CD4-positive, alpha-beta T cell treated with Interleukin-15 for 1 hour (primary cell): ENCODE results near the gene HRC.
"Not testable (repeated sequence)": the region's sequence is repeated elsewhere in the genome, so short reads cannot be mapped to it uniquely, and the experiment has no call there.

ENCODE experiments used
- DNase-seq: peaks from one replicate; pipeline ENCODE4 v3.0.0-alpha.2; 2020

HRC gene, protein sequence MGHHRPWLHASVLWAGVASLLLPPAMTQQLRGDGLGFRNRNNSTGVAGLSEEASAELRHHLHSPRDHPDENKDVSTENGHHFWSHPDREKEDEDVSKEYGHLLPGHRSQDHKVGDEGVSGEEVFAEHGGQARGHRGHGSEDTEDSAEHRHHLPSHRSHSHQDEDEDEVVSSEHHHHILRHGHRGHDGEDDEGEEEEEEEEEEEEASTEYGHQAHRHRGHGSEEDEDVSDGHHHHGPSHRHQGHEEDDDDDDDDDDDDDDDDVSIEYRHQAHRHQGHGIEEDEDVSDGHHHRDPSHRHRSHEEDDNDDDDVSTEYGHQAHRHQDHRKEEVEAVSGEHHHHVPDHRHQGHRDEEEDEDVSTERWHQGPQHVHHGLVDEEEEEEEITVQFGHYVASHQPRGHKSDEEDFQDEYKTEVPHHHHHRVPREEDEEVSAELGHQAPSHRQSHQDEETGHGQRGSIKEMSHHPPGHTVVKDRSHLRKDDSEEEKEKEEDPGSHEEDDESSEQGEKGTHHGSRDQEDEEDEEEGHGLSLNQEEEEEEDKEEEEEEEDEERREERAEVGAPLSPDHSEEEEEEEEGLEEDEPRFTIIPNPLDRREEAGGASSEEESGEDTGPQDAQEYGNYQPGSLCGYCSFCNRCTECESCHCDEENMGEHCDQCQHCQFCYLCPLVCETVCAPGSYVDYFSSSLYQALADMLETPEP

DNA sequence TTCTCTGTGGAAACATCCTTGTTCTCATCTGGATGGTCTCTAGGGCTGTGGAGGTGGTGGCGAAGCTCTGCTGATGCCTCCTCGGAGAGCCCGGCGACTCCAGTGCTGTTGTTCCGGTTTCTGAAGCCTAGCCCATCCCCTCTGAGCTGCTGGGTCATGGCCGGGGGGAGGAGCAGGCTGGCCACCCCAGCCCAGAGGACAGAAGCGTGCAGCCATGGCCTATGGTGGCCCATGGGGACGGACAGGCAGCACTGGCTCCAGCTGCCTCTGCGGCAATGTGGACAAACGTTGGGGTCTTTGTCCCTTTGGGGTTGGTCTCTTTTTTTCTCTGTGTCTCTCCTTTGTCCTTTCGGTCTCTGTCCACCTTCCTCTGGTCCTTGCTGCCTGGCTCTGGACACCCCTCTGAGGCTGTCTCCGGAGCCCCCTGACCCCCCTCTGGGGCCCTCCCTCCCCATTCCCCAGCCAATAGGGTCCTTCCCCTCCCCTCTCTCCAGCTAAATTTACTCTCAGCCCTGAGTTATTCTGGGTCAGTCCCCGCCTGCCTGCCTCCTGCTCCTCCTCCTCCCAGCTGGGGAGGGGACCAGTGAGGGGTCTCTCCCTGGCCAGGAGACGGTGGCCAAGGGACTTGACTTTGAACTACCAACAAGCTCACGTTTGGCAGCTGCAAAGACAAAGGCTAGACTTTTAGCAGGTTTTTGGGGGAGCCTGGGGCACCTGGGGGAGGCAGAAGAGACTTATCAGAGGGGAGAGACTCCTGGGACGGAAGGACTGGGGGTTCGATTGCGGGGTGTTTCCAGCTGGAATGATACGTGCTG, at the start of gene HRC:
Gene HRC, minus strand, starts transcription at position 392 of the 815 bp plus-strand sequence. Its CDS starts 159 bp downstream, at position 233.
- no peak for DNase-seq

DNA sequence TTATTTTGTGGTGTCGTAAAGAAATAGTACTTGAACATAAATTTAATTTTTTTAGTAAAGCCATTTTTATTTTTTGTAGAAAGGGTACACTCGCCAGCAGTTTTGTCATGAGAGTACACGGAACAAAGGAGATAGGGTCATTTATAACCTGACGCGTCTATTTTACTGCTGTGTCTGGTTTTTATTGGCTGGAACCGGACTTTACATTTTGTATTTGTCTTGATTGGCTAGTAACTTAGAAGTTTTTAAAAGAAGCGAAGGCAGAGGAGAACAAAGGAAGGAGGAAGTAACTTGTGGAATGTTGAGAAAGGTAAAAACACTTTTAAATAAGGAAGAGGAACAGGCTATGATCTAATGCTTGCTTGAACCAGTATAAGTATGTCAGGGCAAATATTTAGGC, 45.8 kb upstream of the HRC start:
- no peak for DNase-seq

DNA sequence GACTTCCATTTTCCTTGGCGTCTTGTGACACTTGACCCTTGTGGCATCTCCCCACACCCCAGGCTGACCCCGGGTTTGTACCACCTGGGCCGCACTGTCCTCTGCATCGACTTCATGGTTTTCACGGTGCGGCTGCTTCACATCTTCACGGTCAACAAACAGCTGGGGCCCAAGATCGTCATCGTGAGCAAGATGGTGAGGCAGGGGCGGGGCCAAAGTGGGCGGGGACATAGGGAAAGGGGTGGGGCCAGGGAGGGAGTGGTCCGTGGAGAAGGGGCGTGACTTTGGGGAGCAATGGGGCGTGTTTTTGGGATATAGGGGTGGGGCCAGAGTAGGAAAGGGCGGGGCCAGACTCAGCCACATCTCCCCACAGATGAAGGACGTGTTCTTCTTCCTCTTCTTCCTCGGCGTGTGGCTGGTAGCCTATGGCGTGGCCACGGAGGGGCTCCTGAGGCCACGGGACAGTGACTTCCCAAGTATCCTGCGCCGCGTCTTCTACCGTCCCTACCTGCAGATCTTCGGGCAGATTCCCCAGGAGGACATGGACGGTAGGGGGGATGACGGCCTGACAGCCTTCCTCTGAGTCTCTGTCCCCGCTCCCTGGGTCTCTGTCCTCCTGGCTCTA, 45.2 kb upstream of the HRC start:
- no peak for DNase-seq

DNA sequence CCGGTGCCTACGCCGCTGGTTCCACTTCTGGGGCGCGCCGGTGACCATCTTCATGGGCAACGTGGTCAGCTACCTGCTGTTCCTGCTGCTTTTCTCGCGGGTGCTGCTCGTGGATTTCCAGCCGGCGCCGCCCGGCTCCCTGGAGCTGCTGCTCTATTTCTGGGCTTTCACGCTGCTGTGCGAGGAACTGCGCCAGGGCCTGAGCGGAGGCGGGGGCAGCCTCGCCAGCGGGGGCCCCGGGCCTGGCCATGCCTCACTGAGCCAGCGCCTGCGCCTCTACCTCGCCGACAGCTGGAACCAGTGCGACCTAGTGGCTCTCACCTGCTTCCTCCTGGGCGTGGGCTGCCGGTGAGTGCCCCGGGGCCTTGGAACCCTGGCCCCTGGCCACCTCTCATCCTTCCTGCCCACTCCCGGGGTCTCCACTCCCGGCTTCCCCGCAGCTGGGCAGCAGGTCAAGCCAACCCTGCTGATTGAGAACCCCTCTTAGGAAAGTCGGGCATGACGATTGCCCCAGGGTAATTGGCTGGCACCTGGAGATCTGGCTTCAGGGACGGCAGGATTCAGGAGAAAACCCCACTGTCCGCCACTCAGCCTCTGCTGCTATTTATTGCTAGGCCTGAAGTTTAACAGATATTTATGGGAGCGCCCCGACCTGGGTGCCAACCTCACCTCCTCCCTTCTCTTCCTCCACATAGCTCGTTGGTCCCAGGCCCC, 41.5 kb upstream of the HRC start:
- DNase-seq = no peak

DNA sequence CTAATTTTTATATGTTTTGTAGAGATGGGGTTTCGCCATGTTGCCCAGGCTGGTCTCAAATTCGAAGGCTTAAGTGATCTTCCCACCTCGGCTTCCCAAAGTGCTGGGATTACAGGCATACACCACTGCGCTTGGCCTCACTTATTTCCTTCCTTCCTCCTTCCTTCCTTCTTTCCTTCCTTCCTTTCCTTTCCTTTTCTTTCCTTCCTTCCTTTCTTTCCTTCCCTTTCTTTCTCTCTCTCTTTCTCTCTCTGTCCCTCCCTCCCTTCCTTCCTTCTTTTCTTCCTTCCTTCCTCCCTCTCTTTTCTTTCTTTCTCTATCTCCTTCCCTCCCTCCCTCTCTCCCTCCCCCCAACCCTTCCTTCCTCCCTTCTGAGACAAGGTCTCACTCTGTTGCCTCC, 39.2 kb upstream of the HRC start:
- DNase-seq = no peak

DNA sequence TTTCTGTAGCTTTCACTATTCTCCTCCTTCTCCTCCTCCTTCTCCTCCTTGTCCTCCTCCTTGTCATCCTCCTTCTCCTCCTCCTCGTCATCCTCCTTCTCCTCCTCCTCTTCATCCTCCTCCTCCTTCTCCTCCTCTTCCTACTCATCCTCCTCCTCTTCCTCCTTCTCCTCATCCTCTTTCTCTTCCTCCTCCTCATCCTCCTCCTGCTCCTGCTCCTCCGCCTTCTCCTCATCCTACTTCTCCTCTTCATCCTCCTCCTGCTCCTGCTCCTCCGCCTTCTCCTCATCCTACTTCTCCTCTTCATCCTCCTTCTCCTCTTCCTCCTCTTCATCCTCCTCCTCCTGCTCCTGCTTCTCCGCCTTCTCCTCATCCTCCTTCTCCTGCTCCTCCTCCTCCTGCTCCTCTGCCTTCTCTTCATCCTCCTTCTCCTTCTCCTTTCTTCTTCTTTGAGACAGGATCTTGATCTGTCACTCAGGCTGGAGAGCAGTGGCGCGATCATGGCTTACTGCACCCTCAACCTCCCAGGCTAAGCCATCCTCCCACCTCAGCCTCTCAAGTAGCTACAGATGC, 38.7 kb upstream of the HRC start:
- no peak for DNase-seq

DNA sequence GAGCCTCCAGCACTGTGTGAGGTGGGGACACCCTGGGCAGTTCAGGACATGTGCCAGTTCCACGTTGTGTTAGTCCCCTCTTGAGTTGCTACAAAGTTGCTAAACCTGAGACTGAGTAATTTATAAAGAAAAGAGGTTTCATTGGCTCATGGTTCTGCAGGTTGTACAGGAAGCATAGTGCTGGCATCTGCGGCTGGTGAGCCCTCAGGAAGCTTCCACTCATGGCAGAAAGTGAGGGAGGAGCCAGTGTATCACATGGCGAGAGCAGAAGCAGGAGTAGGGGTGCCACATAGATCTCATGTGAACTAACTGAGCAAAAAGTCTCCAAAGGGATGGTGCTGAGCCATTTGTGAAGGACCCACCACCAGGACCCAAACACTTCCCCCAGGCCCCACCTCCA, 35.6 kb upstream of the HRC start:
- DNase-seq = no peak

DNA sequence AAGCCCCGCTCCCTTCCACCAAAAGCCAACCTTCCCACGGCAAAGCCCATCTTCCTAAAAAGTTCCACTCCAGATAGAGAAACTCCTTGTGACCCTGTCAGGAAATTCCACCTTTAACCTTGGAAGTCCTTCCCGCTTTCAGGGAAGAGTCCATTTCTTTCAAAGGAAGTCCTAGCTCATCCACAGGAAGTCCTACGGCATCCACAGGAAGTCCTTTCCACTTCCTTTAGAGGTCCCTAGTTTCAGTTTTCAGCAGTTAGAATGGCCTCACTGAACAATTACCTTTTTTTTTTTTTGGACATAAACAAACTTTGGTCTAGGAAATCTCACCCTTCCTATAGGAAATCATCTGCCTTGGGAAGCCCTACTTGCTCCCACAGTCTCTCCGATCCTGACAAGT, 34.1 kb upstream of the HRC start:
- no peak for DNase-seq

DNA sequence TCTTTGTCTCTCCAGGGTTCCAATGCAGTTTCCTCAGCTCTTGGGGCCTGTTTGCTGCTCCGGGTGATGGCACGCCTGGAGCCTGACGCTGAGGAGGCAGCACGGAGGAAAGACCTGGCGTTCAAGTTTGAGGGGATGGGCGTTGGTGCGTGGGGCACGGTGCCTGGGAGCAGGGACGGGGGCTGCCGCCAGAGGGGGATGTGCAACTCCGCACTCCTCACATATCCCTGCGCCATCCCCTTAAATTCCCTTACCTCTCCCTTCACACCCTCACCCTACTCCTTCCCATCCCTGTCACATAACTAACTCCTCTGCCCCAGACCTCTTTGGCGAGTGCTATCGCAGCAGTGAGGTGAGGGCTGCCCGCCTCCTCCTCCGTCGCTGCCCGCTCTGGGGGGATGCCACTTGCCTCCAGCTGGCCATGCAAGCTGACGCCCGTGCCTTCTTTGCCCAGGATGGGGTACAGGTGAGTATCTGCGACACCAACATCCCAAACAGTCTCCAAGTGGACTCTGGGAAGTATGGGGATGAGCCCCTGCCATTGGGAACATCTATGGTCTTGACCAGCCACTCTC, 33.5 kb upstream of the HRC start:
- DNase-seq = no peak

DNA sequence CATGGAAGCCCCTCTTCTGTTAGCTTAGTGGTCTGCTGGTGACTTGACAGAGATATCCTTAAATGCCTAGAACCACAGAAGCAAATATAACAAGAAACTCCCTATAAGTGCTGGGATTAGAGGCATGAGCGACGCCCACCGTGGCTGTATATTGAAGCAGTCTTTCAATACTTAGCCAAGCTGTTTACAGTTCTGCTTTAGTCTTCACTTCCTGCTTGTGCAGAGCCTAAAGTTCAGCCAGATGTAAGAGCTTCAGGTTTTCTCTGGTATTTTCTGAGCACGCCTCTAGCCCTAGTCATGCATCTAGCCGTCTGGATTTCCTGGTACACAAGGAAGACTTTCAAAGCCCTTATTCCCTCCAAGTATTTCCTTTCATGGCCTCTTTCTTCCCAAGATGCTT, 30.9 kb upstream of the HRC start:
- no peak for DNase-seq

DNA sequence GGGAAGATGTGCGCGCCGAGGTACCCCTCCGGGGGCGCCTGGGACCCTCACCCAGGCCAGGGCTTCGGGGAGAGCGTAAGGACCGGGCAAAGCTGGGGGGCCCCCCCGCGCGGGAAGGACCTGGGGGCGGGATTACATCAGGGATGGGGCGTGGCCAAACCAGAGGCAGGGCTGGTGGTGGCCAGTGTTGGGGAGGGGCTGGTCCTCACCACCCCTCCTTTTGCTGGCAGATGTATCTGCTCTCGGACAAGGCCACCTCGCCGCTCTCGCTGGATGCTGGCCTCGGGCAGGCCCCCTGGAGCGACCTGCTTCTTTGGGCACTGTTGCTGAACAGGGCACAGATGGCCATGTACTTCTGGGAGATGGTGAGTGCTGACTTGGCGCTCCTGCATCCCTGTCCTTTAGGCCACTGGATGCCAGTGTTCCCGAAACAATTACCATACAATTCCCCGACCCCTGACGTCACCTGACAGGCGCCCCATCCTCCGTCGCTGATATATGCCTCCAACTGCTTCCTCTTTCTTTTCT, 27.7 kb upstream of the HRC start:
- no peak for DNase-seq

DNA sequence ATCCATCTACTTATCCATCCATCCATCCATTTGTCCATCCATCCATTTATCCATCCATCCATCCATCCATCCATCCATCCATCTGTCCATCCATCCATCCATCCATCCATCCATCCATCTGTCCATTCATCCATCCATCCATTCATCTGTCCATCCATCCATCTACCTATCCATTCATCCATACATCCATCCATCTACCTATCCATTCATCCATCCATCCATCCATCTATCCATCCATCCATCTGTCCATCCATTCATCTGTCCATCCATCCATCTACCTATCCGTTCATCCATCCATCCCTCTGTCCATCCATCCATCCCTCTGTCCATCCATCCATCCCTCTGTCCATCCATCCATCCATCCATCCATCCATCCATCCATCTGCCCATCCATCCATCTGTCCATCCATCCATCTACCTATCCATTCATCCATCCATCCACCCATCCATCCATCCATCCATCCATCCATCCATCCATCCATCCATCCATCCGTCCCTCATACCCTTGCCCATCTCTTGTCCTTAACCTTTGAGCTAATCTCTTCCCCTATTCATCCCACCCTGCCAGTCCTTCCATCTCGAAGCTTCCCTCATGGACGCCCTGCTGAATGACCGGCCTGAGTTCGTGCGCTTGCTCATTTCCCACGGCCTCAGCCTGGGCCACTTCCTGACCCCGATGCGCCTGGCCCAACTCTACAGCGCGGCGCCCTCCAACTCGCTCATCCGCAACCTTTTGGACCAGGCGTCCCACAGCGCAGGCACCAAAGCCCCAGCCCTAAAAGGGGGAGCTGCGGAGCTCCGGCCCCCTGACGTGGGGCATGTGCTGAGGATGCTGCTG, 27.0 kb upstream of the HRC start:
- not testable (repeated sequence) for DNase-seq

DNA sequence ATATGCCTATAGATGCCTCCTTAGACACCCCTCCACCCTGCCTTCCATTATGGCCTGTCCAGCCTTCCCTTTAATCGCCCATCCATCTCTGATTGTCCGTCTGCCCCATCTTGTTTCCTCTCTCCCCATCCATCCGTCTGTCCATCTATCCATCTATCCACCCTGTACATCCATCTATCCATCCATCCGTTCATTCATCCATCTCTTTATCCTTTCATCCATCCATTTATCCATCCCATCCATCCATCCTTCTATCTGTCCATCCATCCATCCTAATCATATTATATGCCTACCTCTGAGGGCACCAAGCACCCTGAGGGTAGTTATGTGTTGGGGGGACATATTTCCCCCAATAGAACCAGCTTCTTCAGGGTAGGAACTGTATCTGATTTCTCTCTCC, 25.5 kb upstream of the HRC start:
- no peak for DNase-seq

DNA sequence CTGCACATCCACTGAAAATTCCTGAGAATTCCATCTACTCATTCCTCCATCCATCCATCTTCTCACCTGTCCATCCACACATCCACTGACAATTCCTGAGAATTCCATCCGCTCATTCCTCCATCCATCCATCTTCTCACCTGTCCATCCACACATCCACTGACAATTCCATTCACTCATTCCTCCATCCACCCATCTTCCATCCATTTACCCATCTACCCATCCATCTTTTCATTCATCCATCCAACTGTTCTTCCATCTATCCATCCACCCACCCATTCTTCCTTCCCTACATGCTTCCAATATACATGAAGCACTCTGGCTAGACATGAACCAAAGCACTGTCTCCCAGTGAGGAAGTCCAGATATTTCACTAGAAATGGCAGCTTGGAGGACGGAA, 18.0 kb upstream of the HRC start:
- DNase-seq = no peak

DNA sequence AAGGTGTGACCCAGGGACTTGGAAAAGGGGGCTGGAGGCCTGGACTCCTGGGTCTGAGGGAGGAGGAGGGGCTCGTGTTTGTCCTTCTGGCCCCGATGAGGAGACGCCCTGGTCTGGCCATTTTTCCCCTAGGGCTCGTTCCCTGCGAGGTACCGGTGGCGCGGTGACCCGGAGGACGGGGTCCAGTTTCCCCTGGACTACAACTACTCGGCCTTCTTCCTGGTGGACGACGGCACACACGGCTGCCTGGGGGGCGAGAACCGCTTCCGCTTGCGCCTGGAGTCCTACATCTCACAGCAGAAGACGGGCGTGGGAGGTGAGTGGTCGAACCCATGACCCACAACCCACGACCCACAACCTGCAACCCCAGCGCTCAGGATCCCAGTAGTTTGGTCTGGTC, 13.2 kb upstream of the HRC start:
- no peak for DNase-seq

DNA sequence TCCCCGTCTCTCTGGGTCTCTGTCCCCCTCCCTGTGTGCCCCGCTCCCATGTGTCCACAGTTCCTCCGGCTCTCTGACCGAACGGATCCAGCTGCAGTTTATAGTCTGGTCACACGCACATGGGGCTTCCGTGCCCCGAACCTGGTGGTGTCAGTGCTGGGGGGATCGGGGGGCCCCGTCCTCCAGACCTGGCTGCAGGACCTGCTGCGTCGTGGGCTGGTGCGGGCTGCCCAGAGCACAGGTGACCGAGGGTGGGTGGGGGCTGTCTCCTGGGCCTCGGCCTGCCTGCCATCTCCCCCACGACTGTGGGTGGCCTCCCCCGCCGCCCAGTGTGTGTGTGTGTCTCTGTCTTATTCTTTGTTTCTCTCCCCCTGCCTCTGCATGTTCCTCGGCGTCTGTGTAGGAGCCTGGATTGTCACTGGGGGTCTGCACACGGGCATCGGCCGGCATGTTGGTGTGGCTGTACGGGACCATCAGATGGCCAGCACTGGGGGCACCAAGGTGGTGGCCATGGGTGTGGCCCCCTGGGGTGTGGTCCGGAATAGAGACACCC, 12.7 kb upstream of the HRC start:
- no peak for DNase-seq

DNA sequence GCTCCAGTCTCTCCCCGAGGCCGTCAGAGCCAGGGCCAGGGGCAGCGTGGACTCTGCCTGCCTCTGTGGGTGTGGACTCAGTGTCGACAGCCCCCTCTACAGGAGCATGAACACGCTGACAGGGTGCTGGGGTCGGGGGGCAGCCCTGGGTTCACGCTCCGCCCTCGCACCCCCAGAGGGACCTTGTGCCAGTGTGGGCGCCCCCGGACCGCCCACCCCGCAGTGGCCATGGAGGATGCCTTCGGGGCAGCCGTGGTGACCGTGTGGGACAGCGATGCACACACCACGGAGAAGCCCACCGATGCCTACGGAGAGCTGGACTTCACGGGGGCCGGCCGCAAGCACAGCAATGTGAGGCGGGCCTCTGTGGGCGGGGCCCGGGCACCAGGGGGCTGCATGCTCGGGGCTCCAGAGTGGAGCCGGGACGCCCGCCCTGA, 10.7 kb upstream of the HRC start:
- DNase-seq = no peak

DNA sequence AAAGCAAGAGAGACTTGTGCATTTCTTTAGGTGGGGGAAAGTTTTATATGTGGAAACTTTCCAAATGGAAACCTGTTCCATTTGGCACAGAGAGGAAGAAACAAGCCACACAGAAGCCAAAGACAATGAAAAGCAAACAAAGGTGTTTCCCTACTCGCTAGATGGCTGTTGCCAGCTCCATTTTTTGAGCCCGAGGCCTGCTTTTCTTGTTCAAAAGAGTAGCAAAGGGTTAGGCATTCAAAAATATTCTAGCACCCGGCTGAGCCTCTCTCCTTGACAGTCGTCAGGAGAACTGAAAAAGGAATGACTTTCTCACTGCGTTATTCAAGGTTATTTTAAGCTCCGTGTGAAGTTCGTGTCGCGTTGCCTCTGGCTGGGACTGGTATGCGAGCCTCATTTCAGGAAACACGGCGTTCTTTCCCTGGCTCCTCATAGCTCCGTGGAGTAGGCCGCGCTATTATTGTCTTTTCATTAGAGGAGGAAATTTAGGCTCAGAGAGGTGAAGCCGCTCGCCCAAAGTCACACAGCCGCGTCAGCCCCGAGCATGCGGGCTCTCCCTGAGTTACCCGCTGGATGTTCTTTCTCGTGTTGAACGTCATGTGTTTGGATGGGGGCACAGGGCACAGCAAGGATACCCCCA, 10.0 kb upstream of the HRC start:
- DNase-seq = no peak

DNA sequence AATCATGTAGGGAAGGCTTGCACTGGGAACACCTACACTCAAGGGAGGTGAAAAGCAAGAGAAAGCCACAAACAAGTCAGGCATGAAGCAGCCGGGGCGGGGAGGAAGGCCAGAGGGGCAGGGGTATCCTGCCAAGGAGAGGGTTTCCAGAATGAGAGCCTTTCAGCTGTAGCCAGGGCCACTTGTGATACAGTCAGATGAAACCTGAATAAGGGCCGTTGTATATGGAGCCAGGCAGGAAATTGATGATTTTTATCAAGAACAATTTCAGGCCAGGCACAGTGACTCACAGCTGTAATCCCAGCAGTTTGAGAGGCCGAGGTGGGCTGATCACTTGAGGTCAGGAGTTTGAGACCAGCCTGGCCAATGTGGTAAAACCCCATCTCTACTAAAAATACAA, 6.8 kb upstream of the HRC start:
- no peak for DNase-seq
